Tibial nerve (tissue), 3 donors: ENCODE data around the gene EOGT.

ENCODE experiments used
- CTCF ChIP-seq, 5 experiments: fragments of 200-600 bp in 3 of 5; fragments of 450-650 bp in 2 of 5; sonication (generic) in 3 of 5; IDR thresholded peaks; one replicate each; pipeline ENCODE4 v1.5.1; 2016 to 2019; ENCODE audit warnings: antibody characterized with exemption in 5 of 5, mild to moderate bottlenecking in 3 of 5, moderate library complexity in 2 of 5
- POLR2A ChIP-seq, 2 donors: fragments of 450-650 bp; IDR thresholded peaks; one replicate each; pipeline ENCODE4 v1.6.1; 2017; ENCODE audit warnings: antibody characterized with exemption in 2 of 2, mild to moderate bottlenecking in 2 of 2, moderate library complexity in 2 of 2

DNA sequence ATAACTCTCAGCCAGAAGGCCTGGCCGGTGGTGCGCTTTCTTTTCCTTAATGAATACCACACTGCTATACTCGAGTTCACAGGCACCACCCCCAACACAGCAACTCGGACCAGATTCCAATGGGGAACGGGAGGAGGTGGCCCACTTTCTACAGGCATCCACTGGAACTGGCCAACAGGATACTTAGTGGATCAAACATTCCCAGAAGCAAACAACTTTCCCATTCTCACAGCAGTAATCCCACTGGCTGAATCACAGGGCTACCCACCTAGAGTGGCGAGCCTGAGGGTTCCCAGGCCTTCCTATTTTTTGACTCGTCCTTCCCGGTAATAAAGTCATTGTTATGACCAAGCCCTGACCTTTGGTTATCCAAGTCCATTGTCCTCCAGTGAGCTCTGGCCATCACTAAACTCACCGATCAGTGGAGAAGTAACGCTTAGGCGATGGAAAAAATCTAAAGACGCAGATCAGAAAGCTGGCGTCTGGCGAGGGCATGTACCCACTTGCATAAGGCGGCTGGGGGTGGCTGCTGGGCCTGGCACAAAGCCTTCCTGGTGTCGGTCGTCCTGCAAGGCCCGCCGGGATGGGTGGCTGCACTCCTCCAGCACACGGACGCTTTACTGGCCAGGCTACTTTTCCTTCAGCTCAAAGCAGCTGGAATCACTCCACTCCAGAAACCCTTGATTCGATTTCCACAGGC is 1.2 kb downstream of the EOGT start:
- TF ChIP-seq CTCF (IDR thresholded peaks at IDR 0.05) (no peak), POLR2A (IDR thresholded peaks at IDR 0.05) (no peak)
